Right lobe of liver (tissue), 4 donors: ENCODE results near the gene MYL3.

Source experiments
- CTCF ChIP-seq, 4 donors: fragments of 200-600 bp in 3 of 4; fragments of 450-650 bp in 1 of 4; IDR thresholded peaks; one replicate each; pipeline versions ENCODE4 v1.5.1 to v1.8.0; 2016 to 2022; ENCODE audit warnings: antibody characterized with exemption in 4 of 4, mild to moderate bottlenecking in 2 of 4
- POLR2A ChIP-seq: fragments of 450-650 bp; IDR thresholded peaks from one replicate; pipeline ENCODE4 v1.6.1; 2017; ENCODE audit warnings: antibody characterized with exemption, mild to moderate bottlenecking
- donor health status: DM: no; HTN: no; CAD: no.
- donor health status: DM: no; HTN: no; CAD: no.
- donor health status: DM: no; HTN: yes; CAD: no.

- TF ChIP-seq CTCF (IDR thresholded peaks at IDR 0.05) (no peak), POLR2A (no peak)
Measured at GRCh38 chr3:46905661-46906451, 42.6 kb upstream of the MYL3 start.
